ENCODE results near the gene KCNH5.

KCNH5 gene

GRCh38 chr14:63009495-63009894, 35.8 kb downstream of the KCNH5 start:
- DNase-seq (ENCODE audit: low read depth in 2 of 2, low spot score in 1 of 2), result no peak

- DNase-seq (ENCODE audit: low read depth in 2 of 2, low spot score in 1 of 2), result no peak
Observed at GRCh38 chr14:63006531-63006930, 38.7 kb downstream of the KCNH5 start.

- no peak for DNase-seq (ENCODE audit: low read depth in 2 of 2, low spot score in 1 of 2)
Observed at GRCh38 chr14:62994096-62994495, 51.2 kb downstream of the KCNH5 start.

- no peak for DNase-seq (ENCODE audit: low read depth in 2 of 2, low spot score in 1 of 2)
Observed at GRCh38 chr14:62988967-62989366, 56.3 kb downstream of the KCNH5 start.

GRCh38 chr14:62983821-62984220, 61.4 kb downstream of the KCNH5 start:
- no peak for DNase-seq (ENCODE audit: low read depth in 2 of 2, low spot score in 1 of 2)

GRCh38 chr14:62980693-62981092, 64.6 kb downstream of the KCNH5 start:
- no peak for DNase-seq (ENCODE audit: low read depth in 2 of 2, low spot score in 1 of 2)

- DNase-seq (ENCODE audit: low read depth in 2 of 2, low spot score in 1 of 2), result no peak
Observed at GRCh38 chr14:62957562-62957961, 87.7 kb downstream of the KCNH5 start.

- no peak for DNase-seq (ENCODE audit: low read depth in 2 of 2, low spot score in 1 of 2)
Observed at GRCh38 chr14:62956413-62956812, 88.8 kb downstream of the KCNH5 start.

GRCh38 chr14:62954165-62954564, 91.1 kb downstream of the KCNH5 start:
- no peak for DNase-seq (ENCODE audit: low read depth in 2 of 2, low spot score in 1 of 2)

- no peak for DNase-seq (ENCODE audit: low read depth in 2 of 2, low spot score in 1 of 2)
Observed at GRCh38 chr14:62952226-62952625, 93.0 kb downstream of the KCNH5 start.

GRCh38 chr14:62947301-62947700, 98.0 kb downstream of the KCNH5 start:
- no peak for DNase-seq (ENCODE audit: low read depth in 2 of 2, low spot score in 1 of 2)

GRCh38 chr14:62946221-62946620, 99.0 kb downstream of the KCNH5 start:
- no peak for DNase-seq (ENCODE audit: low read depth in 2 of 2, low spot score in 1 of 2)

- no peak for DNase-seq (ENCODE audit: low read depth in 2 of 2, low spot score in 1 of 2)
Observed at GRCh38 chr14:62943202-62943601, 102.1 kb downstream of the KCNH5 start.

GRCh38 chr14:62939970-62940369, 105.3 kb downstream of the KCNH5 start:
- DNase-seq (ENCODE audit: low read depth in 2 of 2, low spot score in 1 of 2), result no peak

GRCh38 chr14:62938778-62939177, 106.5 kb downstream of the KCNH5 start:
- no peak for DNase-seq (ENCODE audit: low read depth in 2 of 2, low spot score in 1 of 2)

- DNase-seq (ENCODE audit: low read depth in 2 of 2, low spot score in 1 of 2), result no peak
Observed at GRCh38 chr14:62934439-62934838, 110.8 kb downstream of the KCNH5 start.

- no peak for DNase-seq (ENCODE audit: low read depth in 2 of 2, low spot score in 1 of 2)
Observed at GRCh38 chr14:62921466-62921865, 123.8 kb downstream of the KCNH5 start.

- DNase-seq (ENCODE audit: low read depth in 2 of 2, low spot score in 1 of 2), result no peak
Observed at GRCh38 chr14:62916551-62916950, 128.7 kb downstream of the KCNH5 start.

GRCh38 chr14:62914873-62915272, 130.4 kb downstream of the KCNH5 start:
- no peak for DNase-seq (ENCODE audit: low read depth in 2 of 2, low spot score in 1 of 2)

GRCh38 chr14:62914025-62914424, 131.2 kb downstream of the KCNH5 start:
- no peak for DNase-seq (ENCODE audit: low read depth in 2 of 2, low spot score in 1 of 2)

GRCh38 chr14:62908506-62908905, 136.8 kb downstream of the KCNH5 start:
- DNase-seq (ENCODE audit: low read depth in 2 of 2, low spot score in 1 of 2), result no peak

GRCh38 chr14:62905566-62905965, 139.7 kb downstream of the KCNH5 start:
- DNase-seq (ENCODE audit: low read depth in 2 of 2, low spot score in 1 of 2), result no peak

- DNase-seq (ENCODE audit: low read depth in 2 of 2, low spot score in 1 of 2), result no peak
Observed at GRCh38 chr14:62897771-62898170, 147.5 kb downstream of the KCNH5 start.

- DNase-seq (ENCODE audit: low read depth in 2 of 2, low spot score in 1 of 2), result no peak
Observed at GRCh38 chr14:62896932-62897456, 148.3 kb downstream of the KCNH5 start.

Measured in stimulated activated CD8-positive, alpha-beta memory T cell treated with anti-CD3 and anti-CD28 coated beads, Interleukin-4, amount 100 ng/mL, for 1 hour (primary cell).